Measurements from ENCODE around the gene COX8A. TPM values are rescaled to one million over a fixed set of nuclear protein-coding genes. Genes with fewer than 3 reads are reported as not detected.

Gene COX8A
- total and polyA plus RNA-seq, 2 experiments from 2014 or later = 712 to 1,014 TPM

DNA sequence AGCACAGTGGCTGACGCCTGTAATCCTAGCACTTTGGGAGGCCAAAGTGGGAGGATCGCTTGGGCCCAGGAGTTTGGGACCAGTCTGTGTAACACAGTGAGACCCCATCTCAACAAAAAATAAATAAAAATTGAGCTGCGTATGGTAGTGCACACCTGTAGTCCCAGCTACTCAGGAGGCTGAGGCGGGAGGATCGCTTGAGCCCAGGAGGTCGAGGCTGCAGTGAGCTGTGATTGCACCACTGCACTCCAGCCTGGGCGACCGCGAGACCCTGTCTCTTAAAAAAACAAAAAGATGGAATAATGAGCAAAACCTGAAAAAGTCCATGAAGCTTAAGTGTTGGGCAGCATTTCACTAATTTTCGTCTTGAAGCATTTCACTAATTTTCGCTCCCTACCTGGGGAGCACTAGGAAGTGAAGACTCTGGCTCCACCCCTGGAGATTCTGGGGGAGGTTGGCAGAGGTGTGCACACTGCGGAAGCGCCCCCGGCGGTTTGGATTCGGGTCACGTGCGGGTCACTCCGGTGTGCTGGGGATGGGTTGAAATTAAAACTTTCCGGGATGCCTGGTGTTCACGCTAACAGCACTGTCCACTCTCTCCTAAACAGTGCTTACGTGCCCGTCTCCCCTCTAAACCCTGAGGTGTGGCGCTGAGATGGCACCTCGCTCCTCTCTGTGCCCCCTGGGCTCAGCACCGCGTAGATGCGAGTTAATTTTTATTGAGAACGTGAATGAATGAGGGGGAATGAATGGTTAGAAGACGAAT lies 36.5 kb upstream of the COX8A start:
- no peak for DNase-seq (ENCODE audit: low read depth in 1 of 2, low spot score in 1 of 2)
- no peaks in the 10 kb centered on the region for H3K27me3 ChIP-seq
- peaks cover 16% of the 10 kb centered on the region for H3K4me1 ChIP-seq (ENCODE audit: low read depth)
- H3K36me3 ChIP-seq = no peaks in the 10 kb centered on the region
- peak overlapping the region; percentile 53 for H3K4me3 ChIP-seq
- TF ChIP-seq, protein P1, sequence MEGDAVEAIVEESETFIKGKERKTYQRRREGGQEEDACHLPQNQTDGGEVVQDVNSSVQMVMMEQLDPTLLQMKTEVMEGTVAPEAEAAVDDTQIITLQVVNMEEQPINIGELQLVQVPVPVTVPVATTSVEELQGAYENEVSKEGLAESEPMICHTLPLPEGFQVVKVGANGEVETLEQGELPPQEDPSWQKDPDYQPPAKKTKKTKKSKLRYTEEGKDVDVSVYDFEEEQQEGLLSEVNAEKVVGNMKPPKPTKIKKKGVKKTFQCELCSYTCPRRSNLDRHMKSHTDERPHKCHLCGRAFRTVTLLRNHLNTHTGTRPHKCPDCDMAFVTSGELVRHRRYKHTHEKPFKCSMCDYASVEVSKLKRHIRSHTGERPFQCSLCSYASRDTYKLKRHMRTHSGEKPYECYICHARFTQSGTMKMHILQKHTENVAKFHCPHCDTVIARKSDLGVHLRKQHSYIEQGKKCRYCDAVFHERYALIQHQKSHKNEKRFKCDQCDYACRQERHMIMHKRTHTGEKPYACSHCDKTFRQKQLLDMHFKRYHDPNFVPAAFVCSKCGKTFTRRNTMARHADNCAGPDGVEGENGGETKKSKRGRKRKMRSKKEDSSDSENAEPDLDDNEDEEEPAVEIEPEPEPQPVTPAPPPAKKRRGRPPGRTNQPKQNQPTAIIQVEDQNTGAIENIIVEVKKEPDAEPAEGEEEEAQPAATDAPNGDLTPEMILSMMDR (IDR thresholded peaks at IDR 0.05; ENCODE audit: low read depth, low read length) = no peak
- peak overlapping the region; percentile 53 for H3K27ac ChIP-seq
- no peaks in the 10 kb centered on the region for H3K9me3 ChIP-seq (ENCODE audit: low read depth)

DNA sequence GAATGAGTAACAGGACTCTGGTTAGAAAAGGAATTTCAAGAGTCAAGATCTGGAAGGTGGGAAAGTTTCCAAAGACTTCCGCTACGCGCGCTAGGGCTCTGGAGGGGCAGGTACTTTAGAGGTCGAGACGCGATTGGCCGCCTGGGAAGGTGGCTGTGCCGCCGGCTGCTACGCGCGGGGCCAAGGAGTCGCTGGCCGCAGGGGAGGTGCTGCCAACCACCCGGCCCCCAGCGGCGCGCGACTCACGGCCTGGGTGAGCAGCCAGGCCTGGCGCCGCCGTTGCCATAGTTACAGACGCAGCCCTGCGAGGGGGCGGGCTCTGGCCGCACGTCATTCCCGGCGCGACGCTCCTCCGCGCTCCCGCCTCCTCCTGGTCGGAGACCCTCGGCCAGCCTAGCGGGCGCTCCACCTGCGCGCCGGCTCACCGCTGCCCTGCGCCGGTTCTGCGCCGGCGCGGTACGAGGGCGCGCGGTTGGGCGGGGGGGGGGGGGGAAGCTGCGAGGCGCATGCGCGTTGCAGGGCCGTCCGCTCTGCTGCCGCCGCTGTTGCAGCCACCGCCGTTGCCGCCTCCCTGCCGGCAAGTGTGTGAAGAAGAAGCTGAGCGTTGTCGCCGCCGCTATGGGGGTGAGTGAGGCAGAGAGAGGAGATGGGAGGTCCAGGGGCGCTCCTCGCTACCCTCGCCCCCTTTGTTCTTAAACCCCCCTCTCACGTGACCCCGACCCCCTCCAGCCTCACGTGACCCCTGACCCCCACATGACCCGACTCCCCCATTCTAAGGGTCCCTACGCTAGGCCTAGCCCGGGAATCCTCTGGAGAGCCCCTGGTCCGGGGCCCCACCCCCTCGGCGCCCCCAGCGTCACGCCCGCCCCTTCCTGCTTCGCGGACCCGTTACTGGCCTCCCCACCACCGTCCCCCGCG lies 35.7 kb upstream of the COX8A start, which contains the start of gene NAA40:
NAA40 (plus strand) TSS at position 524 of the 918 bp plus-strand sequence; CDS start at position 619, 95 bp downstream.
- no peaks in the 10 kb centered on the region for H3K36me3 ChIP-seq
- peaks cover 18% of the 10 kb centered on the region for H3K4me1 ChIP-seq (ENCODE audit: low read depth)
- no peaks in the 10 kb centered on the region for H3K27me3 ChIP-seq
- H3K27ac ChIP-seq = peak within 1 kb of the TSS; percentile 85
- peak; percentile 97 to 99 for DNase-seq (ENCODE audit: low read depth in 1 of 2, low spot score in 1 of 2)
- peak within 1 kb of the TSS; percentile 53 for H3K4me3 ChIP-seq
- TF ChIP-seq, protein P1 (IDR thresholded peaks at IDR 0.05; ENCODE audit: low read depth, low read length) = no peak
- H3K9me3 ChIP-seq (ENCODE audit: low read depth) = no peaks in the 10 kb centered on the region

DNA sequence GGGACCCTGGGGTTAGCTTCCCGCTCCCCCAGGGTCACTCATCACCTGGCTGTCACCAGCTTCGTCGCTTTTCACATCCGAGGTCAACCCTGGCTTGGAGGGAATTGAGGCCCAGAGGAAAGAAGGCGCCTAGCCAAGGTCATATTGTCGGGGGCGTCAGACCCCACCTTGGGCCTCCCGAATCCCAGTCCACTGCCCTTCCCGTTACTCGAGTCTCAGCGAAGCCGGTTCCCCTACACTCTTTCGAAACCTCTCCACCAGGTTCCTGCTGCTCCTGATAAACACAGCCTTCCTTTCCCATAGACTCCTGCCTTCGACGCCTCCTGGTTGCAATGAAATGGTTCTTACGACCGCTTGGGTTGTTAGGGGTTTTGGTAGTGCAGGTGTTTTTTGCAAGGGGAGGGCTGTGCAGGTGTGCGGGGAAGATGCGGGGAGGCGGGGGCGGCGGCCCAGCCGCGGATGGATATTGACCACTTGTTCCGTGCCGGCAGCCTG lies 35.0 kb upstream of the COX8A start:
- Histone ChIP-seq H3K4me1 (ENCODE audit: low read depth) (peaks cover 25% of the 10 kb centered on the region), H3K9me3 (ENCODE audit: low read depth) (no peaks in the 10 kb centered on the region), H3K4me3 (peak overlapping the region; percentile 53), H3K27ac (peak overlapping the region; percentile 85), H3K27me3 (no peaks in the 10 kb centered on the region), H3K36me3 (no peaks in the 10 kb centered on the region)
- TF ChIP-seq, protein P1 (IDR thresholded peaks at IDR 0.05; ENCODE audit: low read depth, low read length) = no peak
- DNase-seq (ENCODE audit: low read depth in 1 of 2, low spot score in 1 of 2) = peak; percentile 39 to 51

DNA sequence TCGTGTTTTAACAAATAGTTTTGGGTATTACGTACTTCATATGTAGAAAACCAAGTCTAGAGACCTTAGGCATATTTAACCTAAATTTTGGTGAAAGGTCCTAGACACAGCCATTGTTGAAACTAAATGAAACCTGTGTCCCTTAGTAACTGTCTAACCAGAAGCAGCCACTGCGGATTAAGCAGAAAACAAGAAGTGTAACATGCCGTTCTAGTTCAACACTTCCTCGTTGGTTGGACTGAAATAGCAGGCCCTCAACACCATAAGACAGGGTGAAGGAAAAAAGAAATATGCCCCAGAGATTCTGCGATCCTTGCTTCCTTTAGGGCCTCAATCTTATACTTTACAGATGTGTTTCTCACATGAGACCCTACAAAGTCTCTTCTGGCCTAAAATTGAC lies 33.6 kb upstream of the COX8A start:
- Histone ChIP-seq H3K9me3 (ENCODE audit: low read depth) (no peaks in the 10 kb centered on the region), H3K36me3 (no peaks in the 10 kb centered on the region), H3K4me3 (no peak overlapping the region), H3K27me3 (no peaks in the 10 kb centered on the region), H3K27ac (no peak overlapping the region), H3K4me1 (ENCODE audit: low read depth) (peaks cover 38% of the 10 kb centered on the region)
- TF ChIP-seq, protein P1 (IDR thresholded peaks at IDR 0.05; ENCODE audit: low read depth, low read length) = no peak
- no peak for DNase-seq (ENCODE audit: low read depth in 1 of 2, low spot score in 1 of 2)

DNA sequence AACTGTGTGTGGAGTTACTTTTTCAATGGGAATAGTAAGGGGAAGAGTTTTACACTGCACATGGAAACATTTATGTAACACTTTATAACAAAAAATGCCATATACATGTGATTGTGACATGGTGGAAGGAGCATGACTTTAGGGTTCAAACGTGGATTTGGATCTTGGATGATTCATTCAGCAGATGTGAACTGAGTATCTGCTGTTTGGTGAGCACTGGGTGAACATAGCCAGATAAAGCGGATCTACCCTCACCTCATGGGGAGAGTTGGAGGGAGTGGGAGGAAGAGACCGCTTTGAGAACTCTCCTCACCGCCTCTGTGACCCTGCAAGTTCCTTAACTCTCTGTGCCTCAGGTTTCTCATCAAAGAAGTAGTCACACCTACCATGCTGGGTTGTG lies 32.5 kb upstream of the COX8A start:
- TF ChIP-seq, protein P1 (IDR thresholded peaks at IDR 0.05; ENCODE audit: low read depth, low read length) = no peak
- peaks cover 38% of the 10 kb centered on the region for H3K4me1 ChIP-seq (ENCODE audit: low read depth)
- H3K36me3 ChIP-seq = peaks cover 8% of the 10 kb centered on the region
- no peak overlapping the region for H3K4me3 ChIP-seq
- DNase-seq (ENCODE audit: low read depth in 1 of 2, low spot score in 1 of 2) = no peak
- no peak overlapping the region for H3K27ac ChIP-seq
- no peaks in the 10 kb centered on the region for H3K27me3 ChIP-seq
- H3K9me3 ChIP-seq (ENCODE audit: low read depth) = no peaks in the 10 kb centered on the region

All from cardiac muscle cell (in vitro differentiated cells and primary cell).